HepG2 (cell line): ENCODE data around the gene EVA1C. TPM values are rescaled to one million over a fixed set of nuclear protein-coding genes. Genes with fewer than 3 reads are reported as not detected.

Experiments used
- ATAC-seq: fragments of 200-7000 bp; cut with Tn5 transposase; 3 replicates; pipeline ENCODE4 v1.9.1; 2020; ENCODE audit warnings: mild to moderate bottlenecking, moderate library complexity
- BruUV-seq: library from RNA; stranded (reverse); fragments of 400-500 nt; replicated peaks from 2 replicates; lab custom pipeline; 2021; lab: Mats Ljungman, UMichigan
- CTCF ChIA-PET: fragments of 300-600 bp; formaldehyde crosslinking; extraction: SDS; loops from one replicate; lab custom pipeline; 2021; ENCODE audit warnings: low total read pairs, inconsistent platforms, low intra/inter-chr PET ratio; lab: Yijun Ruan, JAX
- POLR2A ChIA-PET: fragments of 350-600 bp; sonication (Branson Sonifier 250); formaldehyde crosslinking; loops from one replicate; lab custom pipeline; 2020; ENCODE audit warnings: antibody characterized with exemption, inconsistent platforms; lab: Yijun Ruan, JAX
- DNase-seq: peaks from one replicate; pipeline ENCODE4 v3.0.0-alpha.2; 2015; ENCODE audit warnings: low spot score
- FAIRE-seq: peaks from 3 replicates; lab custom pipeline; 2011; peaks lifted over from hg19 to GRCh38; lab: Jason Lieb, UNC
- H2AFZ ChIP-seq: one replicate; pipeline ENCODE4 v1.6.1; 2011; ENCODE audit warnings: low read length, inconsistent platforms
- H3K27ac ChIP-seq: fragments of 300-600 bp; 3 replicates; pipeline ENCODE4 v1.8.0; 2011; ENCODE audit warnings: mixed run types, mild to moderate bottlenecking, mixed read lengths, low read length, inconsistent platforms; ENCODE audit not compliant: insufficient read depth; ENCODE audit errors: extremely low read length
- H3K27me3 ChIP-seq, 2 experiments: fragments of 200-600 bp in 1 of 2; 2 replicates in 1 of 2; 3 replicates in 1 of 2; pipeline versions ENCODE4 v1.6.0 to v1.8.0; 2011; ENCODE audit warnings: low read length in 2 of 2, mild to moderate bottlenecking in 2 of 2, moderate library complexity in 2 of 2, inconsistent platforms in 1 of 2; ENCODE audit not compliant: insufficient read depth in 2 of 2, control insufficient read depth in 1 of 2
- H3K36me3 ChIP-seq, 2 experiments: fragments of 200-600 bp in 1 of 2; replicated peaks in 1 of 2; 2 replicates in 1 of 2; 3 replicates in 1 of 2; pipeline versions ENCODE4 v1.5.1 to v1.8.0; 2011; ENCODE audit warnings: low read length in 2 of 2, inconsistent platforms in 1 of 2; ENCODE audit not compliant: insufficient read depth in 2 of 2, control insufficient read depth in 1 of 2
- H3K4me1 ChIP-seq: 2 replicates; pipeline ENCODE4 v1.5.1; 2012; ENCODE audit warnings: low read length, inconsistent platforms; ENCODE audit not compliant: insufficient read depth
- H3K4me2 ChIP-seq: 2 replicates; pipeline ENCODE4 v1.6.0; 2011; ENCODE audit warnings: low read depth, low read length, inconsistent platforms
- H3K4me3 ChIP-seq, 3 experiments: fragments of 200-600 bp in 1 of 3; sonication (generic), shearing (Covaris generic) in 1 of 3; replicated peaks in 1 of 3; 2 replicates each; pipeline ENCODE4 v1.5.1; 2011 to 2016; ENCODE audit warnings: low read length in 3 of 3, inconsistent platforms in 2 of 3, low read depth in 2 of 3, mild to moderate bottlenecking in 2 of 3, control low read depth in 1 of 3, mixed read lengths in 1 of 3; ENCODE audit not compliant: insufficient read depth in 1 of 3
- H3K79me2 ChIP-seq: one replicate; pipeline ENCODE4 v1.6.1; 2011; ENCODE audit warnings: low read length, inconsistent platforms; ENCODE audit not compliant: insufficient read depth
- H3K9ac ChIP-seq: 2 replicates; pipeline ENCODE4 v1.6.0; 2011; ENCODE audit warnings: mild to moderate bottlenecking, low read depth, low read length, inconsistent platforms; ENCODE audit not compliant: insufficient read depth
- H3K9me3 ChIP-seq: 2 replicates; pipeline ENCODE4 v1.5.1; 2012; ENCODE audit warnings: mild to moderate bottlenecking, low read length
- H4K20me1 ChIP-seq: 2 replicates; pipeline ENCODE4 v1.6.0; 2011; ENCODE audit warnings: inconsistent platforms, mild to moderate bottlenecking, low read length, moderate library complexity; ENCODE audit not compliant: insufficient read depth
- CC2D1A ChIP-seq: sonication (generic); formaldehyde crosslinking; IDR thresholded peaks from 2 replicates; pipeline ENCODE4 v1.8.1; 2023; ENCODE audit warnings: mild to moderate bottlenecking, missing genetic modification reagents
- GTF3A ChIP-seq: sonication (generic); formaldehyde crosslinking; conservative IDR thresholded peaks from 2 replicates; pipeline ENCODE4 v1.4.0; 2020; ENCODE audit warnings: mild to moderate bottlenecking, missing genetic modification reagents
- ZFP36L1 ChIP-seq: sonication (generic); formaldehyde crosslinking; IDR thresholded peaks from 2 replicates; pipeline ENCODE4 v1.8.0; 2022; ENCODE audit warnings: mild to moderate bottlenecking, missing genetic modification reagents, moderate library complexity
- WGBS: methylation state at CpG from one replicate; pipeline ENCODE4 v1.1.6; 2017; ENCODE audit warnings: low lambda C conversion rate; 5-methylcytosine and 5-hydroxymethylcytosine counted together
- in situ Hi-C: cut with HindIII; loops from 2 replicates; pipeline ENCODE4 v1.10.0; 2017; ENCODE audit warnings: low pct_unique_long_range_greater_than_20kb; ENCODE audit not compliant: extremely low pct_ligation_motif_present
- intact Hi-C: fragments of 100-400 bp; cut with micrococcal nuclease; formaldehyde crosslinking; loops from one replicate; pipeline ENCODE4 v1.10.0; 2022; ENCODE audit not compliant: unreplicated experiment
- polyA plus RNA-seq, 8 experiments: library from polyadenylated mRNA; depleted of rRNA in 3 of 8; stranded (reverse) in 7 of 8; unstranded in 1 of 8; fragments of >200 nt; fragmentation: Illumina TruSeq in 4 of 8; extraction: Trizol in 4 of 8; gene quantifications; 2 replicates each; pipeline versions ENCODE4 v1.2.1 to v1.2.3, GENCODE V29; 2011 to 2016; ENCODE audit warnings: low read depth in 4 of 8, missing spikeins in 1 of 8, mixed read lengths in 1 of 8; ENCODE audit not compliant: insufficient read depth in 1 of 8
- small RNA-seq, 3 experiments: library from RNA; depleted of rRNA; stranded (forward); fragments of <200 nt; gene quantifications; one replicate each; pipeline ENCODE3, GENCODE V24; 2012; ENCODE audit warnings: low read depth in 2 of 3, low replicate concordance in 1 of 3; ENCODE audit not compliant: insufficient read length in 3 of 3, insufficient read depth in 2 of 3
- total RNA-seq, 5 experiments: library from RNA; depleted of rRNA; stranded (reverse); fragments of >200 nt; fragmentation: Illumina TruSeq; extraction: Trizol; gene quantifications; 2 replicates each; pipeline ENCODE4 v1.2.3, GENCODE V29; 2016; ENCODE audit warnings: low read depth in 1 of 5

EVA1C gene
- total and polyA plus RNA-seq, 2 of the 13 experiments (the other 11 are each of a cell fraction or from before 2014, with no cell fraction given), result 0.29 to 0.34 TPM

DNA sequence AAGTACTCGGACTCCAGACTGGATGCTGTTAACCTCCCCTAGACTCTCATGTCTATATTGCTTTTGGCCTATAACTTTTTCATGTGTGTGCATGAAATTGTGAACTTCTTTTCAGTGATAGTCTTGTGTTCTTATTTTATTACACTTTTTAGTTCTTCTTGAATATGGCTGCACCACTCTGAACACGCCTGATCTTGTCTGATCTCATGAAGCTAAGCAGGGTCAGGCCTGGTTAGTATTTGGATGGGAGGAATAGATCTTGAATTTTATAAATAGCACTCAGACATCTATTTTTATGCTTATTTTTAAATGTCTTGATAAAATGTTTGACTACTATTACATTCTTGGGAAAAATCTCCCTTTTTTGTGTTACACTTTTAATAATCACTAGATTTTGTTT is 150.4 kb downstream of the EVA1C start:
- Histone ChIP-seq H3K27me3 (no peaks in the 10 kb centered on the region), H3K9ac (no peak overlapping the region), H3K9me3 (peaks cover 8% of the 10 kb centered on the region; the same call in 1 of the 2 replicates), H3K4me3 (no peak overlapping the region), H4K20me1 (no peaks in the 10 kb centered on the region), H3K36me3 (no peaks in the 10 kb centered on the region; a peak in 1 of 5 replicates), H3K79me2 (no peaks in the 10 kb centered on the region), H2AFZ (no peak overlapping the region)
- CTCF ChIA-PET, result no interaction called here
- WGBS, result 94% methylated on average over 2 of the region's 2 CpGs
- ATAC-seq (no peak), DNase-seq (no peak)
- no TSS peak for BruUV-seq
- in situ Hi-C loops, result no loop called here
- TF ChIP-seq GTF3A (CRISPR knock-in tag) (peak; percentile 100), CC2D1A (CRISPR knock-in tag) (no peak), ZFP36L1 (no peak)
- TF ChIP-seq, all 625 proteins: peak for 1
- no peak overlapping the region for H3K27ac ChIP-seq
- POLR2A ChIA-PET, result interaction anchor here (1.3 kb wide), 1 partner anchor 10 kb away, joined by 3 read pairs; no protein-coding TSS in a partner anchor
- no peak for FAIRE-seq
- no peak overlapping the region for H3K4me2 ChIP-seq
- H3K4me1 ChIP-seq, result peaks cover 14% of the 10 kb centered on the region
- intact Hi-C loops, result no loop called here

Small RNA genes within 50 kb of the gene (small RNA-seq; reads per million reads assigned to genes)
- gene RF00438, result 0 reads per million in 3 experiments
- 0 to 0.65 (median 0) reads per million in 3 experiments for gene RNA5SP490
- 1.7 to 3.3 (median 2.9) reads per million in 3 experiments for gene SNORA80A

Other genes starting within 250 kb of the EVA1C start
- 41.4 and 58.3 TPM in 2 replicates for gene MIS18A, start 133.7 kb upstream of the EVA1C start, total RNA-seq (2016; rRNA removed; fragmentation: Illumina TruSeq; extraction: Trizol)
- gene MIS18A, start 133.7 kb upstream of the EVA1C start, polyA plus RNA-seq (2011; rRNA removed), result 5.8 and 11.2 TPM in 2 replicates
- gene MRAP, start 113.9 kb upstream of the EVA1C start, total RNA-seq (2016; rRNA removed; fragmentation: Illumina TruSeq; extraction: Trizol), result 0.88 and 1.2 TPM in 2 replicates
- 0.46 and 0.57 TPM in 2 replicates for gene MRAP, start 113.9 kb upstream of the EVA1C start, polyA plus RNA-seq (2011; rRNA removed)
- gene URB1, start 19.7 kb upstream of the EVA1C start, total RNA-seq (2016; rRNA removed; fragmentation: Illumina TruSeq; extraction: Trizol), result 13.5 and 16.7 TPM in 2 replicates
- 4.5 and 5.8 TPM in 2 replicates for gene URB1, start 19.7 kb upstream of the EVA1C start, polyA plus RNA-seq (2011; rRNA removed)
- gene TCP10L, start 172.8 kb downstream of the EVA1C start, total RNA-seq (2016; rRNA removed; fragmentation: Illumina TruSeq; extraction: Trizol), result 2.4 and 2.8 TPM in 2 replicates
- gene TCP10L, start 172.8 kb downstream of the EVA1C start, polyA plus RNA-seq (2011; rRNA removed), result 0.90 and 1.0 TPM in 2 replicates
- gene CFAP298, start 199.7 kb downstream of the EVA1C start, total RNA-seq (2016; rRNA removed; fragmentation: Illumina TruSeq; extraction: Trizol), result 62.2 and 67.5 TPM in 2 replicates
- gene CFAP298, start 199.7 kb downstream of the EVA1C start, polyA plus RNA-seq (2011; rRNA removed), result 19.6 and 21.2 TPM in 2 replicates